ENCODE data around the gene KCNQ1. TPM values are rescaled to one million over a fixed set of nuclear protein-coding genes. Genes with fewer than 3 reads are reported as not detected.

KCNQ1 gene
- total RNA-seq, 2 experiments from 2014 or later: 20.4 to 26.0 TPM

DNA sequence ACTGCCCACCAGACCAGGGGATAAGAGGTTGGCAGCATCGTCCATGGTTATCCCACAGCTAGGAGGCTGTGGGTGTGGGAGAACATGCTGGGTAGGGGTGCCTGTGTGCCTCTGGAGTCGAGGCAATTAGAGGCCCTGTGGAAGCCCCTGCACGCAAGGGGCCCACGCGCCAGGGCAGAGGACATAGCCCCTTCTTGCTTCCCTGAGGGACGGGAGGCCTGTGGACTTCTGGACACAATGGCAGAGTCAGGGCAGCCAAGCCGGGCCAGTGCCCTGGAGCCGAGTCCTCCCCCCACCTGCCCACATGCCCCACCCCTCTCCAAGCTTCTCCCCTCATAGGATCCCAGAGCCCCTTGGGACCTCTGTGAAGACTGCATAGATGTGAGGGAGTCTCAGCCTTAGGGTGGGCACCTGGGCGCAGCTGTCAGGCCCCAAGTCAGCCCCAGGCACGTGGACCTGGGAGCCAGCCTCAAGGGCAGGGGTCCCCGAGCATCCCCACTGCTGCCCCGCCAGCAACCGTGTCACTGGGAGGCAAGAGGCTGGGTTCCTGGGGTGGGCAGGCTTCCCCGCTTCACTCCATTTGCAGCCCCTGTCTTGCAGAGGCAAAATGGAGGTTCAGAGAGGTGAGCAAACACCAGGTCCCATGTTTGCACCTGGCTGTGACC, 388.4 kb downstream of the KCNQ1 start:
- Mint-ChIP-seq H3K4me1 (ENCODE audit: low read depth) (no peaks in the 10 kb centered on the region), H3K9me3 (ENCODE audit: insufficient read depth) (peaks cover 9% of the 10 kb centered on the region), H3K27me3 (ENCODE audit: low read depth) (peaks cover 2% of the 10 kb centered on the region), H3K4me3 (no peak overlapping the region), H3K27ac (no peak overlapping the region), H3K36me3 (ENCODE audit: low read depth) (peaks cover 2% of the 10 kb centered on the region)
- no peak for DNase-seq
- POLR2A ChIA-PET: no interaction called here
- CTCF ChIA-PET: no interaction called here
- ATAC-seq: no peak

DNA sequence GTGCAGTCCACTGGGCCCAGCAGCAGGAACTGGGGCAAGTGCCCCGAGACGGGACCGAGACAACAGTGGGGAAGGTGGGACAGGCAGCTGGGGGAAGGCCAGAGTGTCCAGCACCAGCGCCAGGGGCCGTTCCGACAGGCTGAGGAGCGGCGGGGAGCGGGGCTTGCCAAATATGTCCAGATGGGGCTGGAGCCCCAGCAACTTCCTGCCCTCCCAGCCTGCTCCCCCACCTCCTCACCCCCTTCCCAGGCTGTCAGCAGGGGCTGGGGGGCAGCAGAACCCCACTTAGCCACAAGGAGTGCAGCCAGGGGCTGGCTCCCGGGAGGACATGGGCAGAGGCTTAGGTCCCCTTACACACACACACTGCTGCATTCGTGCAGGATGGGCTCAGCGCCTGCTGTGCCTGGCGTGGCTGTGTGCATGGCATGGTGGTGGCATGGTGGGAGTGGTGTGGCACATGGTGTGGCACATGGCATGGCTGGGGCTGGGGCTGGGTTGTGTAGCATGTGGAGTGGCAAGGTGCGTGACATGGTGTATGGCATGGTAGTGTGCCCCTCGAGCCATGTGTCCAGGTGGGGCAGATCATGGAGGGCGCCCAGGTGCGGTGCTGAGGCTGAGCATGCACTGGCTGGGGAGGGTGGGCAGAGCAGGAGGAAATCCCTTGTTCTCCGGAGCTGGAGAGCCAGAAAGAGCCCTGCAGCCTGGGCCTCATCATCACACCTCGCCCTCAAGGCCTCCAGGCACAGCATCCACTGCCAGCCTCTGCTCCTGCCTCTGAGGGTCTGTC, 389.1 kb downstream of the KCNQ1 start:
- no peaks in the 10 kb centered on the region for H3K27me3 Mint-ChIP-seq (ENCODE audit: low read depth)
- DNase-seq (no peak), ATAC-seq (no peak)
- no peaks in the 10 kb centered on the region for H3K36me3 Mint-ChIP-seq (ENCODE audit: low read depth)
- ChIA-PET POLR2A (no interaction called here), CTCF (no interaction called here)
- H3K4me1 Mint-ChIP-seq (ENCODE audit: low read depth): no peaks in the 10 kb centered on the region
- peaks cover 8% of the 10 kb centered on the region for H3K9me3 Mint-ChIP-seq (ENCODE audit: insufficient read depth)
- H3K4me3 Mint-ChIP-seq: no peak overlapping the region
- no peak overlapping the region for H3K27ac Mint-ChIP-seq

DNA sequence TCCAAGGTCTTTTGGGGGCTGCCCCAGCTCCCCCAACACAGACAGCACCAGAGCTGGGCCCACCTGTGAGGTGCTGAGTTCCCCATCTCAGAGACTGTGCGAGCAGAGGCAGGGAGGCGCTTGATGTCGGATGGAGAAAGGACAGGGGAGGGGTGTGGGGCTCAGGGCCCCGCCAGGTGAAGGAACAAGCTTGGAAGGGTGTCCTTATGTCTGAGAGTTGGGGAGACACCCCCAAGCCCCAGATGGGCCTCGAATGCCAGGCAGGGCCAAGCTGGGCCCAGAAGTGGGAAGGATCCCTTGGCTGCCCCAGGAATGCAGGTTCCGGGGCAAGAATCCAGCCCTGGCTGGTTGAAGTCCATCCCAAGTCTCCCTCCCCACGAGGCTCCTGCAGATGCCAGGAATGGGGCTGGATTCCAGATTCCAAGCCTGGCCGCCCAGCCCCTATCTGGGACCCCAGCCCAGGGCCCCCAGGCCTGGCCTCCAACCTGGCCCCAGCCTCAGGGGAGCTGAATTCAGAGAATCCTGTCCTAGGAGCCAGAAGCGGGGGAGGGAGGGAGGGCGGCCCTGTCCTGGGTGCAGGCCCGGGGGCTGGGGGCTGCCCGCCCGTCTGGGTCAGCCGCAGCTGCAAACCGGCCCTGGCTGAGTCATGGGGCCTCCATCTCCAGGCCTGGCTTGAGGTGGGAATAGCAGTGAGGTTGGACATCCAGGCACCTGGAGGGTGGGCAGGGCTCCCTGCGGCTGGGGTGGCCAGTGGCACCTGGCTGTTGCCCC, 389.9 kb downstream of the KCNQ1 start:
- Mint-ChIP-seq H3K9me3 (ENCODE audit: insufficient read depth) (no peaks in the 10 kb centered on the region), H3K4me1 (ENCODE audit: low read depth) (no peaks in the 10 kb centered on the region), H3K27ac (no peak overlapping the region), H3K36me3 (ENCODE audit: low read depth) (no peaks in the 10 kb centered on the region), H3K27me3 (ENCODE audit: low read depth) (no peaks in the 10 kb centered on the region), H3K4me3 (no peak overlapping the region)
- ChIA-PET POLR2A (no interaction called here), CTCF (no interaction called here)
- ATAC-seq (no peak), DNase-seq (no peak)

DNA sequence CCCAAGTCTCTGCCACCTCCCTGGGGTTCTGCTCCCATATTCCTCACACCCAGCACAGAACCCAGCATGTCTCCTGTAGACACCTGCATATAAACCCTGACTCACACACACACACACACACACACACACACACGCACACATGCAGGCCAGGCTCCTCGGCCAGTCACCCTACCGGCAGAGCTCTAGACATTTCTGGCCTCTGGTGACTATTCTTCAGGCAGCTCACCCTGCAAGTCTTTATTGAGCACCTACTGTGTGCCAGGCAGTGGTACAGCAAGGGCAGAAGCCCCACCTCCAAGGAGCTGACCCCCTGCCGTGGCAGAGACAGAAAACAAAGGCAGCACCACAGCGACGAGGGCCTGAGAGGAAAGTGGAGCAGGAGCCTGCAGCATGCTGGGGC, 390.5 kb downstream of the KCNQ1 start:
- POLR2A ChIA-PET: no interaction called here
- Mint-ChIP-seq H3K4me1 (ENCODE audit: low read depth) (no peaks in the 10 kb centered on the region), H3K9me3 (ENCODE audit: insufficient read depth) (no peaks in the 10 kb centered on the region), H3K4me3 (no peak overlapping the region), H3K27me3 (ENCODE audit: low read depth) (no peaks in the 10 kb centered on the region), H3K36me3 (ENCODE audit: low read depth) (no peaks in the 10 kb centered on the region), H3K27ac (no peak overlapping the region)
- no peak for ATAC-seq
- no peak for DNase-seq
- CTCF ChIA-PET: no interaction called here

DNA sequence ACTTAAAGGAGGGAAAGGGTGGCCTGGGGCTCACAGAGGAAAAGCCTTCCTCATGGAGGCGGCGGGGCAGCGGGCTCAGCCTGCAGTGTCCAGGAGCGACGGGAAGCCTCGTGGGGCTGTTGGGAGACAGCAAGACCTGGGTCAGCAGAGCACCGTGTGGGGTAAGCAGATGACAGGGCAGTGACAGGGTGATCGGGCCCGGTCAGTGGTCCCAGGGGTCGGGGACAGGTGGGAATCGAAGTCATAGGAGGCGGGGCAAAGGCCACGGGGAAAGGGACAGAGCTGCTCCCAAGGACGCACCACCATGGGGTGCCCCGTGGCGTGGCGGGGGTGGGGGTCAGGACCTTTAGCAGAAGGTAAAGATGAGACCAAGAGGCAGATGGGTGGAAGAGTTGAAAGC, 390.9 kb downstream of the KCNQ1 start:
- H3K9me3 Mint-ChIP-seq (ENCODE audit: insufficient read depth): no peaks in the 10 kb centered on the region
- no peaks in the 10 kb centered on the region for H3K36me3 Mint-ChIP-seq (ENCODE audit: low read depth)
- ATAC-seq (no peak), DNase-seq (no peak)
- no peaks in the 10 kb centered on the region for H3K27me3 Mint-ChIP-seq (ENCODE audit: low read depth)
- H3K27ac Mint-ChIP-seq: no peak overlapping the region
- H3K4me3 Mint-ChIP-seq: no peak overlapping the region
- CTCF ChIA-PET: no interaction called here
- POLR2A ChIA-PET: no interaction called here
- no peaks in the 10 kb centered on the region for H3K4me1 Mint-ChIP-seq (ENCODE audit: low read depth)

DNA sequence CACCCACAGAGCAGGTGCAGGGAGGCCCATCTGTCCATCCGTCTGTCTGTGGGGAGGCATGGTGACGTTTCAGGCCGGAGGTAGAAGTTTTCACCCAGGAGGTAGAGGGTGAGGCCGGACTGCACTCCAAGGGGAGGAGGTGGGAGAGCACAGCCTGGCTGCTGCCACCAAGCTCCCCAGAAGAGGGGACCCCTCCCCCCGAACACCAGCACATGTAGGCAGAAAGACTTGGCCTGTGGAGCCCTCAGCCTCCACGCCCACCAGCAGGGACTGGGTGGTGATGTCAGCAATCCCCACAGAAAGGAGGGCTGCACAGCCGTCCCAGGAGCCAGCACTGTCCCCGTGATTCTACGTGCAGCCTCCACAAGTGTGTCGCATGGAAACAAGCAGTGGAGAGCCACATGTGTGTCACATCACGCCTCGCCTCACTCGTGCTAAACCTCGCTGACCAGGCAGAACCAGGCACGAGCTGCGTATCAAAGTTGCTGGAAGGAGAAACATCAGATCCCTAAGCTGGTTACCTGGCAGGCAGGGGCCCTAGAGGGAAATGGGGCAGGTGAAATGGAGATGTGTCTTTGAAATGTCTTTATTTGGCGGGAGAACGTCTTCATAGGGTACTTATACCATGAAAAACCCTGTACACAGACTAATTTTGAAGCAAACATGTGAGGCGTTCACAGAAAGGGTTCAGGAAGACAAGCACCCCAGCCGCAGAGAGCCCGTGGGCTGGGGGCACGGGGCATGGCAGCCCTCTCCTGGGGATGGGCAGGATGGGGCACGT, 391.7 kb downstream of the KCNQ1 start:
- POLR2A ChIA-PET: no interaction called here
- DNase-seq: no peak
- Mint-ChIP-seq H3K4me1 (ENCODE audit: low read depth) (no peaks in the 10 kb centered on the region), H3K36me3 (ENCODE audit: low read depth) (no peaks in the 10 kb centered on the region), H3K27ac (no peak overlapping the region), H3K9me3 (ENCODE audit: insufficient read depth) (no peaks in the 10 kb centered on the region), H3K4me3 (no peak overlapping the region), H3K27me3 (ENCODE audit: low read depth) (no peaks in the 10 kb centered on the region)
- ATAC-seq: no peak
- CTCF ChIA-PET: no interaction called here

DNA sequence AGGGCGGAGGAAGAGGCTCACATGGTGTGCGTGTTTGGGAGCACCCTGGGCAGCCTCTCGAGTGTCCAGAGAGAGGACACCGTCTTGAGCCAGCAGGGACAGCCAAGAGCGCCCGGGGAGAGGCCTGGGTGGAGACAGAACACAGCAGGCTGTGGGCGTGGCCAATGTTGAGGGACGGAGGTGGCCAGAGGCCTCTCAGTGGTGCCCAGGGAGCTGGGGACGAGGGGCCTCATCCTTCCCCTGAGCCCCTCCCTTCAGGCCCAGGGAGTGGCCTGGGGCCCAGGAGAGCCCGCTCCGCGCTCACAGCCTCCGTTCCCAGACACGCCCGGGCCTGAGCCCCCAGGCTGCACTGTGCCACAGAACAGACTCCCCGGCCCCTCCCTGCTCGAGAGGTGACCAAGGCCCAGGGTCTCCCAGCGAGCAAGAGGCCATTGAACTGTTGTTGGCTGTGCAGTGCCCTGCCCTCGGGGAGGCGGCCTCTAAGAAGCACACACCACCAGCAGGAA, 392.3 kb downstream of the KCNQ1 start:
- Mint-ChIP-seq H3K27ac (no peak overlapping the region), H3K4me3 (no peak overlapping the region), H3K27me3 (ENCODE audit: low read depth) (no peaks in the 10 kb centered on the region), H3K9me3 (ENCODE audit: insufficient read depth) (no peaks in the 10 kb centered on the region), H3K4me1 (ENCODE audit: low read depth) (no peaks in the 10 kb centered on the region), H3K36me3 (ENCODE audit: low read depth) (no peaks in the 10 kb centered on the region)
- POLR2A ChIA-PET: no interaction called here
- ATAC-seq (no peak), DNase-seq (no peak)
- CTCF ChIA-PET: no interaction called here

DNA sequence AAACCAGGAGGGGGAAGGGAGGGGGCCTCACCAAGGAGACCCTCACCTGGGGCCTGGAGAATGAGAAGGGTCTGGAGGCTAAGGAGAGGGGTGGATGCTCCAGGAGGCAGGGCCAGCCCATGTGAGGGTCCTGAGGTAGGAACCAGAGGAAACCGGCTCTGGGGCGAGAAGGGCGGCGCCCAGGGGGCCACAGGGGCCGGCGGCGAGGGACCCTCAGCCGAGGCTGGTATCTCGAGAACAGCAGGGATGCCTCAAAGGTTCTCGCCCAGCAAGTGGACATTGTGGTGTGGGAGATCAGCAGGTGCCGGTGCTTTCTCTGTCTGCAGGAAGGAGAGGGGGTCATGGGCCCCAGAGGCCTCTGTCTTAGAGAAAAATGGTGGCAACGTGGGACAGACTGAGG, 392.8 kb downstream of the KCNQ1 start:
- DNase-seq (no peak), ATAC-seq (no peak)
- ChIA-PET POLR2A (no interaction called here), CTCF (no interaction called here)
- Mint-ChIP-seq H3K36me3 (ENCODE audit: low read depth) (no peaks in the 10 kb centered on the region), H3K27ac (no peak overlapping the region), H3K9me3 (ENCODE audit: insufficient read depth) (no peaks in the 10 kb centered on the region), H3K4me1 (ENCODE audit: low read depth) (no peaks in the 10 kb centered on the region), H3K27me3 (ENCODE audit: low read depth) (no peaks in the 10 kb centered on the region), H3K4me3 (no peak overlapping the region)

DNA sequence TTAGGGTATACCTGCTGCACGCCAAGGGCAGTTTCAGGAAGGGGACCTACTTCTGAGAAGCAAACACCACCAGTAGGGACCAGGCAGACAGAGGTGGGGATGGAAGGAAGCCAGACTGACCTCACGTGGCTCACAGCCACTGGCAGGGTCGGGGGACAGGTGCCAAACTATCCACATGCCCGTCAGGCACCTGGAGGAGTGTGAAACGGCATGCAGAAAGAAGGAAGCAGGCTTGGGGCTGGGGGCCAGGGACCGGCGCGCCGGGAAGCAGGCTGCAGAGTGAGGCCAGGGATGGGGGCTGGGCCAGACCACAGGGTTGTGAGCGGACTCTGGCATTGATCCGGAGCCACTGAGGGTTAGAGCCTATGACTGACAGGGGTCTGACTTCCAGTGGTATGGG, 393.3 kb downstream of the KCNQ1 start:
- no peaks in the 10 kb centered on the region for H3K36me3 Mint-ChIP-seq (ENCODE audit: low read depth)
- ATAC-seq: no peak
- H3K27ac Mint-ChIP-seq: no peak overlapping the region
- no peaks in the 10 kb centered on the region for H3K27me3 Mint-ChIP-seq (ENCODE audit: low read depth)
- no peak for DNase-seq
- H3K9me3 Mint-ChIP-seq (ENCODE audit: insufficient read depth): no peaks in the 10 kb centered on the region
- no peak overlapping the region for H3K4me3 Mint-ChIP-seq
- no peaks in the 10 kb centered on the region for H3K4me1 Mint-ChIP-seq (ENCODE audit: low read depth)
- CTCF ChIA-PET: no interaction called here
- POLR2A ChIA-PET: no interaction called here

DNA sequence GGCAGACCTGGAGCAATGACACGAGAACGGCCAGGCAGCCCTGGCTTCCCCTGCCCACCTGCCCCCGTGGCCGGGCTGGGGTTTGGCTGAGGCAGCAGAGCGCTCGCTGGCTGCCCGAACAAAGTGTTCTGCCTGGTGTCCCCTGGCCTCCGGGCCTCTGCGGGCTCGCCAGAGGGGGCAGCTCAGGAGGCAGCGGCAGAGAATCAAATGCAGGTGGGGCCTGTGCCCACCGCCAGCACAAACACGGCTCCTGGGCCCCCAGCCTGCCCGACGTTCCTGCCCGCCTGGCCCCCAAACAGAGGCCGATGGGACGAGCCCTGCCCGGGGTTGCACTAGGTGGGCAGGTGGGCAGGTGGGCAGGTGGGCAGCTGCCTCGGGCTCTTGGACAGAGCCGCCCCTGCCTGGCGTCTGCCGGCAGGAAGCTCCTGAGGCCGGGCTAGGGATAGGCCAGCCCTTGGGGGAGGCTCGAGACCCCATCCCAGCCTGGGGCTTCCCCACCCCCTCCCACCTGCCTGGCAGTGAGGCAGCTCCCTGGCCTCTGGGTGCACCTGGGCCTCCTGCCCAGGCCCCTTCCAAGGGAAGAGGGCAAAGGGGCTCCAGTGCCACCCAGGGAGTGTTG, 394.0 kb downstream of the KCNQ1 start:
- Mint-ChIP-seq H3K27ac (no peak overlapping the region), H3K4me3 (no peak overlapping the region), H3K9me3 (ENCODE audit: insufficient read depth) (no peaks in the 10 kb centered on the region), H3K27me3 (ENCODE audit: low read depth) (no peaks in the 10 kb centered on the region), H3K4me1 (ENCODE audit: low read depth) (no peaks in the 10 kb centered on the region), H3K36me3 (ENCODE audit: low read depth) (no peaks in the 10 kb centered on the region)
- ATAC-seq (no peak), DNase-seq (no peak)
- CTCF ChIA-PET: no interaction called here
- POLR2A ChIA-PET: no interaction called here

DNA sequence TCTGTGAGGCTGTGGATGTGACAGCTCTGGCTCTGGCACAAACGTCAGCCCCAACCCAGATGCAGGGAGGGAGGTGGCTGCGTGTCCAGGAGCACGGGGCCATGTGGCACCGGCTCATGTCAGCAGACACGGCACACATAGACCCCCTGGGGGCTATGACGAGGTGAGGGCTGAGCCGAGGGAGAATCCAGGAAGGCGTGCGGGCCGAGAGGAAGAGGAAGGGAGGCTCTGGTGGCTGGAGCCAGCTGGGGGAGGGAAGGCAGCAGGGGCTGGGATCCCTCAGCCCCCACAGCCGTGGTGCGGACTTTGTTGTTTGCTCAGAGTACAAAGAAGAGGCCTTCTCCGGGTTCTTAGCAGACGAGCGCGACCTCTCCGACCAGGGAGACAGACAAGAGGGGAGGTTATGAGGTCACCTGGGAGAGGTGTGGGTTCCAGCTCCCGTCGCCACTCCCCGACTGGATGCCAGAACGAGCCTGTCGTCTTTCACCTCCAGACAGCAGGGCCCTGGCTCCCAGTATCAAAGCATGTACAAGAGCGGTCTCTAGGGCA, 394.7 kb downstream of the KCNQ1 start:
- Mint-ChIP-seq H3K36me3 (ENCODE audit: low read depth) (no peaks in the 10 kb centered on the region), H3K27me3 (ENCODE audit: low read depth) (no peaks in the 10 kb centered on the region), H3K27ac (no peak overlapping the region), H3K4me1 (ENCODE audit: low read depth) (no peaks in the 10 kb centered on the region), H3K4me3 (no peak overlapping the region), H3K9me3 (ENCODE audit: insufficient read depth) (no peaks in the 10 kb centered on the region)
- POLR2A ChIA-PET: no interaction called here
- DNase-seq (no peak), ATAC-seq (no peak)
- CTCF ChIA-PET: no interaction called here
